ENCODE measurements around the gene INTS6. TPM values are rescaled to one million over a fixed set of nuclear protein-coding genes. Genes with fewer than 3 reads are reported as not detected.

INTS6 gene
- polyA plus RNA-seq, 3 donors = 9.6 to 19.8 (median 13.0) TPM

Other genes with a start within 250 kb of the INTS6 start
- gene FAM124A, start 230.6 kb downstream of the INTS6 start, polyA plus RNA-seq = 1 to 10 TPM in 2 of 3 donors, under 1 TPM in 1; 0.54 to 6.9 (median 3.5) TPM
- 1 to 10 TPM in 1 of 3 donors, under 1 TPM in 1, not detected in 1; 0.07 to 4.8 TPM for gene SERPINE3, start 113.3 kb downstream of the INTS6 start, polyA plus RNA-seq
- gene WDFY2, start 131.4 kb upstream of the INTS6 start, polyA plus RNA-seq = 1 to 10 TPM; 4.4 to 8.9 (median 4.8) TPM

All from adipose tissue (tissue), 3 donors.